ENCODE data around the gene PRSS35. TPM values are rescaled to one million over a fixed set of nuclear protein-coding genes. Genes with fewer than 3 reads are reported as not detected.

The PRSS35 gene
- 10 to 100 TPM in 2 of 4 donors, 1 to 10 TPM in 2; 6.6 to 18.9 (median 10.9) TPM for total RNA-seq
- polyA plus RNA-seq = 9.3 TPM
- long read RNA-seq, donor 1, transcript PRSS35-201 (2 exons, 2,440 nt) = major isoform, 31 of 47 reads
- long read RNA-seq, donor 1, partial matches to known transcripts = 6 of 47 reads
- long read RNA-seq, donor 1, other reads (novel, unspliced or antisense) = 10 of 47 reads
- long read RNA-seq, donor 2, transcript PRSS35-201 (2 exons, 2,440 nt) = major isoform, 12 of 16 reads
- long read RNA-seq, donor 2, partial matches to known transcripts = 0 of 16 reads
- long read RNA-seq, donor 2, other reads (novel, unspliced or antisense) = 4 of 16 reads
- long read RNA-seq, donor 3, transcript PRSS35-201 (2 exons, 2,440 nt) = major isoform, 56 of 74 reads
- long read RNA-seq, donor 3, partial matches to known transcripts = 8 of 74 reads
- long read RNA-seq, donor 3, other reads (novel, unspliced or antisense) = 10 of 74 reads
- long read RNA-seq, donor 4, partial matches to known transcripts = 1 of 3 reads
- long read RNA-seq, donor 4, other reads (novel, unspliced or antisense) = 1 of 3 reads

GRCh38 chr6:83511901-83512681 lies at the start of gene PRSS35:
Gene PRSS35, plus strand, starts transcription at chr6:83512534. Its CDS starts 10,908 bp downstream, at chr6:83523442.
- ATAC-seq (peak; percentile 94 to 95), DNase-seq (peak; percentile 66 to 87 (median 85))
- Histone ChIP-seq H3K9me3 (ENCODE audit: control insufficient read depth, low read length) (no peaks in the 10 kb centered on the region), H3K4me3 (ENCODE audit: low read length) (peak within 1 kb of the TSS; percentile 59), H3K27ac (ENCODE audit: low read length) (no peak within 1 kb of the TSS), H3K27me3 (ENCODE audit: control insufficient read depth, insufficient read depth) (no peaks in the 10 kb centered on the region), H3K4me1 (ENCODE audit: control insufficient read depth, insufficient read depth, low read length) (no peaks in the 10 kb centered on the region)
- 3% methylated on average over 38 of the region's 38 CpGs for WGBS
- intact Hi-C loops (cut with DNase I) = loop anchor here (2.0 to 10.0 kb wide), 6 partner anchors 85 to 447 kb away; partner anchors contain the start of genes DOP1A (in 2 of the 4) and UBE3D (in 2 of the 4)

GRCh38 chr6:83463886-83464285 lies 48.4 kb upstream of the PRSS35 start:
- Histone ChIP-seq H3K27ac (ENCODE audit: low read length) (no peak overlapping the region), H3K4me3 (ENCODE audit: low read length) (no peak overlapping the region), H3K27me3 (ENCODE audit: control insufficient read depth, insufficient read depth) (no peaks in the 10 kb centered on the region), H3K4me1 (ENCODE audit: control insufficient read depth, insufficient read depth, low read length) (no peaks in the 10 kb centered on the region), H3K9me3 (ENCODE audit: control insufficient read depth, low read length) (no peaks in the 10 kb centered on the region)
- DNase-seq (no peak), ATAC-seq (peak; percentile 28 to 51)
- intact Hi-C loops (cut with DNase I) = no loop called here
- WGBS = 58% methylated on average over 2 of the region's 2 CpGs

GRCh38 chr6:83464381-83465140 lies 47.8 kb upstream of the PRSS35 start:
- 92% methylated on average over 5 of the region's 5 CpGs for WGBS
- ATAC-seq (no peak), DNase-seq (no peak)
- H3K4me1 ChIP-seq (ENCODE audit: control insufficient read depth, insufficient read depth, low read length) = no peaks in the 10 kb centered on the region
- H3K9me3 ChIP-seq (ENCODE audit: control insufficient read depth, low read length) = no peaks in the 10 kb centered on the region
- H3K4me3 ChIP-seq (ENCODE audit: low read length) = no peak overlapping the region
- H3K27ac ChIP-seq (ENCODE audit: low read length) = no peak overlapping the region
- intact Hi-C loops (cut with DNase I) = no loop called here
- H3K27me3 ChIP-seq (ENCODE audit: control insufficient read depth, insufficient read depth) = no peaks in the 10 kb centered on the region

- intact Hi-C loops (cut with DNase I) = no loop called here
- Histone ChIP-seq H3K27ac (ENCODE audit: low read length) (no peak overlapping the region), H3K27me3 (ENCODE audit: control insufficient read depth, insufficient read depth) (no peaks in the 10 kb centered on the region), H3K9me3 (ENCODE audit: control insufficient read depth, low read length) (no peaks in the 10 kb centered on the region), H3K4me1 (ENCODE audit: control insufficient read depth, insufficient read depth, low read length) (no peaks in the 10 kb centered on the region), H3K4me3 (ENCODE audit: low read length) (no peak overlapping the region)
- ATAC-seq (no peak), DNase-seq (no peak)
- 88% methylated on average over 6 of the region's 6 CpGs for WGBS
These were observed 46.0 kb upstream of the PRSS35 start for GRCh38 chr6:83466328-83466727.

- intact Hi-C loops (cut with DNase I) = no loop called here
- 61% methylated on average over 3 of the region's 3 CpGs for WGBS
- Histone ChIP-seq H3K4me3 (ENCODE audit: low read length) (no peak overlapping the region), H3K4me1 (ENCODE audit: control insufficient read depth, insufficient read depth, low read length) (no peaks in the 10 kb centered on the region), H3K27me3 (ENCODE audit: control insufficient read depth, insufficient read depth) (no peaks in the 10 kb centered on the region), H3K27ac (ENCODE audit: low read length) (no peak overlapping the region), H3K9me3 (ENCODE audit: control insufficient read depth, low read length) (no peaks in the 10 kb centered on the region)
- DNase-seq = peak; percentile 49 to 76 (median 76)
- peak; percentile 53 for ATAC-seq
These were observed 44.7 kb upstream of the PRSS35 start for GRCh38 chr6:83467620-83468036.

GRCh38 chr6:83470001-83470400 lies 42.3 kb upstream of the PRSS35 start:
- no peaks in the 10 kb centered on the region for H3K9me3 ChIP-seq (ENCODE audit: control insufficient read depth, low read length)
- intact Hi-C loops (cut with DNase I) = no loop called here
- H3K4me3 ChIP-seq (ENCODE audit: low read length) = no peak overlapping the region
- no peak for ATAC-seq
- WGBS = 67% methylated on average over 4 of the region's 4 CpGs
- no peaks in the 10 kb centered on the region for H3K4me1 ChIP-seq (ENCODE audit: control insufficient read depth, insufficient read depth, low read length)
- no peak overlapping the region for H3K27ac ChIP-seq (ENCODE audit: low read length)
- no peaks in the 10 kb centered on the region for H3K27me3 ChIP-seq (ENCODE audit: control insufficient read depth, insufficient read depth)
- DNase-seq = peak in 2 of 3 donors; percentile 33 to 41

- Histone ChIP-seq H3K27ac (ENCODE audit: low read length) (no peak overlapping the region), H3K27me3 (ENCODE audit: control insufficient read depth, insufficient read depth) (no peaks in the 10 kb centered on the region), H3K4me3 (ENCODE audit: low read length) (no peak overlapping the region), H3K4me1 (ENCODE audit: control insufficient read depth, insufficient read depth, low read length) (no peaks in the 10 kb centered on the region), H3K9me3 (ENCODE audit: control insufficient read depth, low read length) (no peaks in the 10 kb centered on the region)
- 89% methylated on average over 3 of the region's 3 CpGs for WGBS
- intact Hi-C loops (cut with DNase I) = no loop called here
- ATAC-seq (no peak), DNase-seq (no peak)
These were observed 41.7 kb upstream of the PRSS35 start for GRCh38 chr6:83470587-83470986.

- no peak overlapping the region for H3K4me3 ChIP-seq (ENCODE audit: low read length)
- no peaks in the 10 kb centered on the region for H3K27me3 ChIP-seq (ENCODE audit: control insufficient read depth, insufficient read depth)
- H3K9me3 ChIP-seq (ENCODE audit: control insufficient read depth, low read length) = no peaks in the 10 kb centered on the region
- no peak for DNase-seq
- WGBS = 69% methylated on average over 2 of the region's 2 CpGs
- H3K4me1 ChIP-seq (ENCODE audit: control insufficient read depth, insufficient read depth, low read length) = no peaks in the 10 kb centered on the region
- peak in 1 of 2 donors; percentile 47 for ATAC-seq
- intact Hi-C loops (cut with DNase I) = no loop called here
- H3K27ac ChIP-seq (ENCODE audit: low read length) = no peak overlapping the region
These were observed 39.6 kb upstream of the PRSS35 start for GRCh38 chr6:83472767-83473166.

GRCh38 chr6:83474309-83474708 lies 38.0 kb upstream of the PRSS35 start:
- DNase-seq (no peak), ATAC-seq (peak; percentile 58 to 73)
- Histone ChIP-seq H3K27me3 (ENCODE audit: control insufficient read depth, insufficient read depth) (no peaks in the 10 kb centered on the region), H3K4me1 (ENCODE audit: control insufficient read depth, insufficient read depth, low read length) (no peaks in the 10 kb centered on the region), H3K4me3 (ENCODE audit: low read length) (no peak overlapping the region), H3K27ac (ENCODE audit: low read length) (no peak overlapping the region), H3K9me3 (ENCODE audit: control insufficient read depth, low read length) (no peaks in the 10 kb centered on the region)
- 40% methylated on average over 4 of the region's 4 CpGs for WGBS
- intact Hi-C loops (cut with DNase I) = no loop called here

- no peaks in the 10 kb centered on the region for H3K9me3 ChIP-seq (ENCODE audit: control insufficient read depth, low read length)
- ATAC-seq (no peak), DNase-seq (no peak)
- WGBS = 97% methylated on average over 1 of the region's 1 CpG
- intact Hi-C loops (cut with DNase I) = no loop called here
- H3K4me3 ChIP-seq (ENCODE audit: low read length) = no peak overlapping the region
- no peak overlapping the region for H3K27ac ChIP-seq (ENCODE audit: low read length)
- no peaks in the 10 kb centered on the region for H3K4me1 ChIP-seq (ENCODE audit: control insufficient read depth, insufficient read depth, low read length)
- no peaks in the 10 kb centered on the region for H3K27me3 ChIP-seq (ENCODE audit: control insufficient read depth, insufficient read depth)
These were observed 35.4 kb upstream of the PRSS35 start for GRCh38 chr6:83476971-83477370.
